HCT116 (cell line): ENCODE measurements around the gene ACR. TPM values are rescaled to one million over a fixed set of nuclear protein-coding genes. Genes with fewer than 3 reads are reported as not detected.

Experiments used
- ATAC-seq: fragments of 200-7000 bp; cut with Tn5 transposase; 2 replicates; pipeline ENCODE4 v1.9.1; 2020; ENCODE audit warnings: mild to moderate bottlenecking, moderate library complexity
- BruUV-seq: library from RNA; stranded (reverse); fragments of 400-500 nt; replicated peaks from 2 replicates; lab custom pipeline; 2021; lab: Mats Ljungman, UMichigan
- CTCF ChIA-PET: fragments of 300-600 bp; sonication (Branson Sonifier 250); formaldehyde crosslinking; loops from one replicate; lab custom pipeline; 2021; ENCODE audit warnings: antibody characterized with exemption; lab: Charles Lee
- POLR2A ChIA-PET: fragments of 300-600, 350-600 bp; sonication (Branson Sonifier 250); formaldehyde crosslinking; loops from one replicate; lab custom pipeline; 2021; ENCODE audit warnings: antibody characterized with exemption; lab: Charles Lee
- RAD21 ChIA-PET, 2 experiments: fragments of 300-600 bp; sonication (Branson Sonifier 250); formaldehyde crosslinking; loops; one replicate each; lab custom pipeline; 2023; ENCODE audit warnings: low total read pairs in 2 of 2; ENCODE audit not compliant: uncharacterized antibody in 2 of 2, unreplicated experiment in 2 of 2, low non-redundant PET in 1 of 2; lab: Charles Lee
- DNase-seq: peaks from one replicate; pipeline ENCODE4 v3.0.0-alpha.2; 2010; ENCODE audit warnings: low read depth, low spot score
- H2AFZ ChIP-seq: fragments of 200-600 bp; shearing (Covaris generic), sonication (generic); 2 replicates; pipeline ENCODE4 v1.6.1; 2017; ENCODE audit warnings: low read depth, mixed run types, mixed read lengths, antibody characterized with exemption, low read length; ENCODE audit not compliant: poor library complexity, severe bottlenecking
- H3K27ac ChIP-seq: 2 replicates; pipeline ENCODE4 v1.5.1; 2012; ENCODE audit warnings: low read depth, low read length
- H3K27me3 ChIP-seq: fragments of 200-600 bp; sonication (generic); 2 replicates; pipeline ENCODE4 v1.6.1; 2016; ENCODE audit warnings: mixed run types, low read length, mixed read lengths; ENCODE audit not compliant: insufficient read depth
- H3K36me3 ChIP-seq, 2 experiments: fragments of 200-500 bp in 1 of 2; fragments of 200-600 bp in 1 of 2; sonication (Bioruptor generic) in 1 of 2; sonication (generic) in 1 of 2; 2 replicates each; pipeline versions ENCODE4 v1.5.1 to v1.6.1; 2014 to 2016; ENCODE audit warnings: low read length in 2 of 2, inconsistent platforms in 1 of 2, mixed read lengths in 1 of 2, mixed run types in 1 of 2; ENCODE audit not compliant: insufficient read depth in 2 of 2, control insufficient read depth in 1 of 2
- H3K4me1 ChIP-seq, 2 experiments: fragments of 200-600 bp in 1 of 2; sonication (generic) in 1 of 2; 2 replicates each; pipeline versions ENCODE4 v1.5.1 to v1.6.1; 2012 to 2017; ENCODE audit warnings: low read length in 2 of 2, inconsistent platforms in 1 of 2, mild to moderate bottlenecking in 1 of 2, mixed read lengths in 1 of 2, mixed run types in 1 of 2, moderate library complexity in 1 of 2; ENCODE audit not compliant: insufficient read depth in 2 of 2, control insufficient read depth in 1 of 2
- H3K4me2 ChIP-seq: fragments of 200-600 bp; sonication (generic); 2 replicates; pipeline ENCODE4 v1.6.1; 2017; ENCODE audit warnings: mixed run types, low read length, mixed read lengths
- H3K4me3 ChIP-seq, 2 experiments: fragments of 200-600 bp in 1 of 2; sonication (generic) in 1 of 2; replicated peaks in 1 of 2; 2 replicates each; pipeline ENCODE4 v1.5.1; 2011 to 2016; ENCODE audit warnings: low read length in 2 of 2, control low read depth in 1 of 2, low read depth in 1 of 2, mild to moderate bottlenecking in 1 of 2, mixed read lengths in 1 of 2, mixed run types in 1 of 2
- H3K79me2 ChIP-seq: fragments of 200-600 bp; sonication (generic); 2 replicates; pipeline ENCODE4 v1.6.1; 2017; ENCODE audit warnings: mild to moderate bottlenecking, mixed run types, low read length, moderate library complexity, mixed read lengths; ENCODE audit not compliant: insufficient read depth
- H3K9ac ChIP-seq: fragments of 200-600 bp; sonication (generic); 2 replicates; pipeline ENCODE4 v1.6.1; 2016; ENCODE audit warnings: low read length, mixed read lengths
- H3K9me2 ChIP-seq: fragments of 200-600 bp; sonication (generic), shearing (Covaris generic); 2 replicates; pipeline ENCODE4 v1.6.1; 2017; ENCODE audit warnings: mixed run types, mild to moderate bottlenecking, moderate library complexity; ENCODE audit not compliant: insufficient read depth
- H3K9me3 ChIP-seq, 2 experiments: fragments of 200-500 bp in 1 of 2; fragments of 200-600 bp in 1 of 2; sonication (Bioruptor generic) in 1 of 2; sonication (generic) in 1 of 2; 2 replicates each; pipeline ENCODE4 v1.6.1; 2014 to 2017; ENCODE audit warnings: low read length in 2 of 2, mixed read lengths in 2 of 2, inconsistent platforms in 1 of 2, low read depth in 1 of 2, mild to moderate bottlenecking in 1 of 2, mixed run types in 1 of 2, moderate library complexity in 1 of 2; ENCODE audit not compliant: control insufficient read depth in 1 of 2, insufficient read depth in 1 of 2
- H4K20me1 ChIP-seq: fragments of 200-600 bp; sonication (generic), shearing (Covaris generic); 2 replicates; pipeline ENCODE4 v1.6.1; 2017; ENCODE audit warnings: mixed run types, mild to moderate bottlenecking, moderate library complexity; ENCODE audit not compliant: insufficient read depth
- CBX3 ChIP-seq: IDR thresholded peaks from 2 replicates; pipeline ENCODE4 v1.6.1; 2012; ENCODE audit warnings: low read depth
- CEBPB ChIP-seq: IDR thresholded peaks from 2 replicates; pipeline ENCODE4 v1.6.1; 2012; ENCODE audit warnings: low read depth
- JUND ChIP-seq: IDR thresholded peaks from 2 replicates; pipeline ENCODE4 v1.6.1; 2012
- POLR2AphosphoS5 ChIP-seq: IDR thresholded peaks from 2 replicates; pipeline ENCODE4 v1.6.1; 2011; ENCODE audit warnings: mild to moderate bottlenecking, low read depth, low read length, moderate library complexity
- REST ChIP-seq: IDR thresholded peaks from 2 replicates; pipeline ENCODE4 v1.6.1; 2012; ENCODE audit warnings: low read depth
- SP1 ChIP-seq: IDR thresholded peaks from 2 replicates; pipeline ENCODE4 v1.6.1; 2012; ENCODE audit warnings: low read depth
- SRF ChIP-seq: IDR thresholded peaks from 2 replicates; pipeline ENCODE4 v1.6.1; 2012; ENCODE audit warnings: low read depth
- YY1 ChIP-seq: IDR thresholded peaks from 2 replicates; pipeline ENCODE4 v1.6.1; 2011; ENCODE audit warnings: low read length, low read depth, moderate library complexity, mild to moderate bottlenecking; ENCODE audit not compliant: insufficient replicate concordance; ENCODE audit errors: extremely low read depth
- ZFX ChIP-seq: fragments of 450-650 bp; IDR thresholded peaks from 2 replicates; pipeline ENCODE4 v1.6.1; 2017
- ZNF274 ChIP-seq: fragments of 200-500 bp; sonication (Bioruptor generic); IDR thresholded peaks from 2 replicates; pipeline ENCODE4 v1.6.1; 2014; ENCODE audit warnings: mild to moderate bottlenecking, low read depth, low read length, inconsistent platforms
- intact Hi-C: fragments of 100-400 bp; cut with micrococcal nuclease; formaldehyde crosslinking; loops from 2 replicates; pipeline ENCODE4 v1.10.0; 2022
- total RNA-seq: library from RNA; stranded (reverse); gene quantifications from one replicate; pipeline ENCODE4 v1.2.1, GENCODE V29; 2021; ENCODE audit not compliant: unreplicated experiment
- TF ChIP-seq, protein P1 (sequence below): IDR thresholded peaks from 2 replicates; pipeline ENCODE4 v1.6.1; 2011; ENCODE audit warnings: mild to moderate bottlenecking, low read length, moderate library complexity; ENCODE audit not compliant: insufficient replicate concordance; ENCODE audit errors: extremely low read depth
- TF ChIP-seq, protein P2 (sequence below), 3 experiments: fragments of 200-600 bp in 1 of 3; sonication (generic) in 1 of 3; IDR thresholded peaks in 2 of 3; conservative IDR thresholded peaks in 1 of 3; 2 replicates each; pipeline ENCODE4 v1.5.1; 2012 to 2017; ENCODE audit warnings: low read depth in 2 of 3, low read length in 2 of 3, antibody characterized with exemption in 1 of 3, borderline replicate concordance in 1 of 3, control low read depth in 1 of 3, mild to moderate bottlenecking in 1 of 3, mixed read lengths in 1 of 3, mixed run types in 1 of 3, moderate library complexity in 1 of 3; ENCODE audit not compliant: insufficient read depth in 1 of 3

Gene ACR
- total RNA-seq, 1 experiment from 2014 or later = 1.5 TPM

DNA sequence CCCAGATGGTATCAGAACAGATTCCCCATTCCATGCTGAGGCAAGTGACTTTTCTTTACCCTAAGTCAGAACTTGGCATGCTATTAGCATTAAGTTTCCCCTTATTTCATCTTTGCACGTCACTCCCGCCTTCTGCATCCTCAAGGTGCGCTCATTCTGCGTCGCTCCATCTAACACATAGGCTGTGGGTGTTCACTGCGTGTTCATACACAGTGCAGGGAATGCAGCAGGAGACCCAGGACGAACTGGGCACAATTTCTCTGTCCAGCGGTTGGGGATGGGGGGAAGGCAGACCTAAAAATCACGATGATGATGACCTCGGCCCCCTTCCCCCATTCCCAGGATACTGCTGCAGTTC, 19.7 kb upstream of the ACR start:
- H3K27ac ChIP-seq = no peak overlapping the region
- H3K9ac ChIP-seq = no peak overlapping the region
- H3K9me3 ChIP-seq = no peaks in the 10 kb centered on the region
- CTCF ChIA-PET = no interaction called here
- H3K36me3 ChIP-seq = no peaks in the 10 kb centered on the region; a peak in 1 of 4 replicates
- TF ChIP-seq CEBPB (no peak), SP1 (no peak), CBX3 (no peak), ZNF274 (no peak), JUND (no peak), YY1 (no peak), SRF (no peak), ZFX (no peak), REST (no peak), POLR2AphosphoS5 (no peak)
- TF ChIP-seq, protein P1, sequence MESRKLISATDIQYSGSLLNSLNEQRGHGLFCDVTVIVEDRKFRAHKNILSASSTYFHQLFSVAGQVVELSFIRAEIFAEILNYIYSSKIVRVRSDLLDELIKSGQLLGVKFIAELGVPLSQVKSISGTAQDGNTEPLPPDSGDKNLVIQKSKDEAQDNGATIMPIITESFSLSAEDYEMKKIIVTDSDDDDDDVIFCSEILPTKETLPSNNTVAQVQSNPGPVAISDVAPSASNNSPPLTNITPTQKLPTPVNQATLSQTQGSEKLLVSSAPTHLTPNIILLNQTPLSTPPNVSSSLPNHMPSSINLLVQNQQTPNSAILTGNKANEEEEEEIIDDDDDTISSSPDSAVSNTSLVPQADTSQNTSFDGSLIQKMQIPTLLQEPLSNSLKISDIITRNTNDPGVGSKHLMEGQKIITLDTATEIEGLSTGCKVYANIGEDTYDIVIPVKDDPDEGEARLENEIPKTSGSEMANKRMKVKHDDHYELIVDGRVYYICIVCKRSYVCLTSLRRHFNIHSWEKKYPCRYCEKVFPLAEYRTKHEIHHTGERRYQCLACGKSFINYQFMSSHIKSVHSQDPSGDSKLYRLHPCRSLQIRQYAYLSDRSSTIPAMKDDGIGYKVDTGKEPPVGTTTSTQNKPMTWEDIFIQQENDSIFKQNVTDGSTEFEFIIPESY = no peak
- TF ChIP-seq, protein P2, sequence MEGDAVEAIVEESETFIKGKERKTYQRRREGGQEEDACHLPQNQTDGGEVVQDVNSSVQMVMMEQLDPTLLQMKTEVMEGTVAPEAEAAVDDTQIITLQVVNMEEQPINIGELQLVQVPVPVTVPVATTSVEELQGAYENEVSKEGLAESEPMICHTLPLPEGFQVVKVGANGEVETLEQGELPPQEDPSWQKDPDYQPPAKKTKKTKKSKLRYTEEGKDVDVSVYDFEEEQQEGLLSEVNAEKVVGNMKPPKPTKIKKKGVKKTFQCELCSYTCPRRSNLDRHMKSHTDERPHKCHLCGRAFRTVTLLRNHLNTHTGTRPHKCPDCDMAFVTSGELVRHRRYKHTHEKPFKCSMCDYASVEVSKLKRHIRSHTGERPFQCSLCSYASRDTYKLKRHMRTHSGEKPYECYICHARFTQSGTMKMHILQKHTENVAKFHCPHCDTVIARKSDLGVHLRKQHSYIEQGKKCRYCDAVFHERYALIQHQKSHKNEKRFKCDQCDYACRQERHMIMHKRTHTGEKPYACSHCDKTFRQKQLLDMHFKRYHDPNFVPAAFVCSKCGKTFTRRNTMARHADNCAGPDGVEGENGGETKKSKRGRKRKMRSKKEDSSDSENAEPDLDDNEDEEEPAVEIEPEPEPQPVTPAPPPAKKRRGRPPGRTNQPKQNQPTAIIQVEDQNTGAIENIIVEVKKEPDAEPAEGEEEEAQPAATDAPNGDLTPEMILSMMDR (IDR thresholded peaks at IDR 0.05 in 2 of 3, conservative IDR thresholded peaks at IDR 0.05 in 1 of 3; ENCODE audit: borderline replicate concordance in 1 of 3, insufficient read depth in 1 of 3, low read depth in 2 of 3, low read length in 2 of 3) = no peak
- RAD21 ChIA-PET = no interaction called here
- no TSS peak for BruUV-seq
- H3K79me2 ChIP-seq = no peaks in the 10 kb centered on the region
- no peaks in the 10 kb centered on the region for H4K20me1 ChIP-seq
- intact Hi-C loops = no loop called here
- no peaks in the 10 kb centered on the region for H3K9me2 ChIP-seq
- ATAC-seq = no peak
- H3K4me2 ChIP-seq = no peak overlapping the region
- POLR2A ChIA-PET = no interaction called here
- H3K4me3 ChIP-seq = no peak overlapping the region
- no peaks in the 10 kb centered on the region for H3K27me3 ChIP-seq
- DNase-seq = no peak
- no peak overlapping the region for H2AFZ ChIP-seq
- H3K4me1 ChIP-seq = no peaks in the 10 kb centered on the region
